Spleen (tissue), 11 donors: Measurements from ENCODE around the gene KIT. TPM values are rescaled to one million over a fixed set of nuclear protein-coding genes. Genes with fewer than 3 reads are reported as not detected.

Source experiments
- DNase-seq: peaks from one replicate; pipeline ENCODE4 v3.0.0-alpha.2; 2020
- H3K27ac ChIP-seq, 8 donors: fragments of 200-600 bp; sonication (generic) in 7 of 8; 1 replicate in 4 of 8; 2 replicates in 4 of 8; pipeline versions ENCODE4 v1.5.0 to v1.8.0; 2016 to 2021; ENCODE audit warnings: inconsistent platforms in 4 of 8, mild to moderate bottlenecking in 4 of 8, moderate library complexity in 1 of 8
- H3K27me3 ChIP-seq, 7 donors: fragments of 200-600 bp; sonication (generic) in 6 of 7; replicated peaks in 1 of 7; 1 replicate in 4 of 7; 2 replicates in 3 of 7; pipeline versions ENCODE4 v1.5.0 to v1.8.0; 2016 to 2021; ENCODE audit warnings: inconsistent platforms in 3 of 7, mild to moderate bottlenecking in 1 of 7
- H3K36me3 ChIP-seq, 6 donors: fragments of 200-600 bp; sonication (generic) in 5 of 6; 1 replicate in 4 of 6; 2 replicates in 2 of 6; pipeline versions ENCODE4 v1.5.0 to v1.8.0; 2016 to 2021; ENCODE audit warnings: inconsistent platforms in 2 of 6
- H3K4me1 ChIP-seq, 6 donors: fragments of 200-600 bp; sonication (generic) in 5 of 6; 1 replicate in 3 of 6; 2 replicates in 3 of 6; pipeline versions ENCODE4 v1.5.0 to v1.8.0; 2016 to 2021; ENCODE audit warnings: inconsistent platforms in 3 of 6
- H3K4me3 ChIP-seq, 8 donors: fragments of 200-600 bp; sonication (generic) in 7 of 8; 1 replicate in 4 of 8; 2 replicates in 4 of 8; pipeline versions ENCODE4 v1.5.0 to v1.8.0; 2016 to 2021; ENCODE audit warnings: inconsistent platforms in 4 of 8, mild to moderate bottlenecking in 4 of 8, moderate library complexity in 2 of 8
- H3K9me3 ChIP-seq, 8 donors: fragments of 200-600 bp; sonication (generic) in 7 of 8; 1 replicate in 4 of 8; 2 replicates in 4 of 8; pipeline versions ENCODE4 v1.5.0 to v1.8.0; 2016 to 2021; ENCODE audit warnings: inconsistent platforms in 4 of 8
- POLR2A ChIP-seq, 3 donors: fragments of 450-650 bp; IDR thresholded peaks; one replicate each; pipeline ENCODE4 v1.5.1; 2017; ENCODE audit warnings: antibody characterized with exemption in 3 of 3, mild to moderate bottlenecking in 1 of 3
- POLR2AphosphoS5 ChIP-seq, 3 donors: sonication (generic); formaldehyde crosslinking; IDR thresholded peaks; one replicate each; pipeline ENCODE4 v1.5.1; 2017; ENCODE audit warnings: antibody characterized with exemption in 3 of 3
- WGBS, 5 donors: extraction: QIAGEN DNeasy Blood & Tissue Kit in 3 of 5; methylation state at CpG; one replicate each; pipeline versions ENCODE4 v1.1.5 to v1.1.7; 2013 to 2018; 5-methylcytosine and 5-hydroxymethylcytosine counted together
- intact Hi-C: fragments of 100-400 bp; cut with DNase I; formaldehyde crosslinking; loops from one replicate; pipeline ENCODE4 v1.15.0; 2023; ENCODE audit warnings: low total_unique reads
- polyA plus RNA-seq, 3 donors: library from polyadenylated mRNA; stranded (reverse); fragments of 200-250 nt; gene quantifications; one replicate each; pipeline ENCODE4 v1.2.1, GENCODE V29; 2013
- total RNA-seq, 7 donors: library from RNA; depleted of rRNA in 3 of 7; stranded (reverse); fragments of >200 nt in 3 of 7; fragmentation: NEBNext Ultra II Directional in 4 of 7; extraction: Animal tissue kit (Norgen Biotek cat#: 25700) in 4 of 7; gene quantifications; one replicate each; pipeline versions ENCODE4 v1.1.0 to v1.2.1, GENCODE V29; 2016 to 2021
- TF ChIP-seq, protein P1 (sequence below), 11 experiments: fragments of 200-600 bp in 7 of 11; fragments of 450-650 bp in 4 of 11; sonication (generic) in 4 of 11; IDR thresholded peaks in 8 of 11; conservative IDR thresholded peaks in 3 of 11; 1 replicate in 7 of 11; 2 replicates in 4 of 11; pipeline versions ENCODE4 v1.4.0 to v1.8.0; 2016 to 2021; ENCODE audit warnings: antibody characterized with exemption in 11 of 11, inconsistent platforms in 4 of 11, mild to moderate bottlenecking in 1 of 11
- donor health status: healthy with polysubstance abuse.
- donor health status: DM: no; HTN: no; CAD: no; lungs with moderate emphysema.
- donor health status: DM: no; HTN: no; CAD: no.
- donor health status: Bipolar disorder and iron deficiency.
- donor health status: healthy.
- donor health status: DM: no; HTN: no; CAD: no.
- donor health status: DM: yes; HTN: yes; CAD: no.

The KIT gene
- total and polyA plus RNA-seq, 10 donors = 0.24 to 16.8 (median 3.2) TPM

- H3K4me3 ChIP-seq = no peak overlapping the region
- H3K27me3 ChIP-seq = no peaks in the 10 kb centered on the region
- no peaks in the 10 kb centered on the region for H3K4me1 ChIP-seq
- TF ChIP-seq POLR2A (IDR thresholded peaks at IDR 0.05) (no peak), POLR2AphosphoS5 (IDR thresholded peaks at IDR 0.05) (no peak)
- TF ChIP-seq, protein P1, sequence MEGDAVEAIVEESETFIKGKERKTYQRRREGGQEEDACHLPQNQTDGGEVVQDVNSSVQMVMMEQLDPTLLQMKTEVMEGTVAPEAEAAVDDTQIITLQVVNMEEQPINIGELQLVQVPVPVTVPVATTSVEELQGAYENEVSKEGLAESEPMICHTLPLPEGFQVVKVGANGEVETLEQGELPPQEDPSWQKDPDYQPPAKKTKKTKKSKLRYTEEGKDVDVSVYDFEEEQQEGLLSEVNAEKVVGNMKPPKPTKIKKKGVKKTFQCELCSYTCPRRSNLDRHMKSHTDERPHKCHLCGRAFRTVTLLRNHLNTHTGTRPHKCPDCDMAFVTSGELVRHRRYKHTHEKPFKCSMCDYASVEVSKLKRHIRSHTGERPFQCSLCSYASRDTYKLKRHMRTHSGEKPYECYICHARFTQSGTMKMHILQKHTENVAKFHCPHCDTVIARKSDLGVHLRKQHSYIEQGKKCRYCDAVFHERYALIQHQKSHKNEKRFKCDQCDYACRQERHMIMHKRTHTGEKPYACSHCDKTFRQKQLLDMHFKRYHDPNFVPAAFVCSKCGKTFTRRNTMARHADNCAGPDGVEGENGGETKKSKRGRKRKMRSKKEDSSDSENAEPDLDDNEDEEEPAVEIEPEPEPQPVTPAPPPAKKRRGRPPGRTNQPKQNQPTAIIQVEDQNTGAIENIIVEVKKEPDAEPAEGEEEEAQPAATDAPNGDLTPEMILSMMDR (IDR thresholded peaks at IDR 0.05 in 8 of 11, conservative IDR thresholded peaks at IDR 0.05 in 3 of 11) = no peak
- intact Hi-C loops = no loop called here
- no peaks in the 10 kb centered on the region for H3K9me3 ChIP-seq
- DNase-seq = no peak
- H3K27ac ChIP-seq = no peak overlapping the region
- 76 to 87% (median 81%) methylated on average over 5 of the region's 5 CpGs for WGBS, 5 donors
- no peaks in the 10 kb centered on the region for H3K36me3 ChIP-seq
These were observed 58.8 kb downstream of the KIT start for GRCh38 chr4:54716478-54717065.

- 80 to 95% (median 89%) methylated on average over 3 of the region's 3 CpGs for WGBS, 5 donors
- Histone ChIP-seq H3K36me3 (no peaks in the 10 kb centered on the region), H3K4me3 (no peak overlapping the region), H3K27ac (no peak overlapping the region), H3K4me1 (no peaks in the 10 kb centered on the region), H3K9me3 (no peaks in the 10 kb centered on the region), H3K27me3 (no peaks in the 10 kb centered on the region)
- TF ChIP-seq POLR2AphosphoS5 (IDR thresholded peaks at IDR 0.05) (no peak), POLR2A (IDR thresholded peaks at IDR 0.05) (no peak)
- TF ChIP-seq, protein P1 (IDR thresholded peaks at IDR 0.05 in 8 of 11, conservative IDR thresholded peaks at IDR 0.05 in 3 of 11) = no peak
- intact Hi-C loops = no loop called here
- DNase-seq = no peak
These were observed 59.9 kb downstream of the KIT start for GRCh38 chr4:54717694-54718093.

- no peaks in the 10 kb centered on the region for H3K27me3 ChIP-seq
These were observed 61.6 kb downstream of the KIT start for GRCh38 chr4:54719378-54719777.

GRCh38 chr4:54723220-54723619, 65.5 kb downstream of the KIT start:
- DNase-seq = no peak
- Histone ChIP-seq H3K9me3 (no peaks in the 10 kb centered on the region), H3K27me3 (no peaks in the 10 kb centered on the region), H3K27ac (no peak overlapping the region), H3K4me1 (no peaks in the 10 kb centered on the region), H3K36me3 (no peaks in the 10 kb centered on the region), H3K4me3 (no peak overlapping the region)
- TF ChIP-seq POLR2AphosphoS5 (IDR thresholded peaks at IDR 0.05) (no peak), POLR2A (IDR thresholded peaks at IDR 0.05) (no peak)
- TF ChIP-seq, protein P1 (IDR thresholded peaks at IDR 0.05 in 8 of 11, conservative IDR thresholded peaks at IDR 0.05 in 3 of 11) = no peak
- intact Hi-C loops = no loop called here
- WGBS, 5 donors = 75 to 93% (median 88%) methylated on average over 3 of the region's 3 CpGs

More at GRCh38 chr4:54719378-54719777, 61.6 kb downstream of the KIT start:
- no peak overlapping the region for H3K4me3 ChIP-seq
- H3K36me3 ChIP-seq = no peaks in the 10 kb centered on the region
- TF ChIP-seq POLR2AphosphoS5 (IDR thresholded peaks at IDR 0.05) (no peak), POLR2A (IDR thresholded peaks at IDR 0.05) (no peak)
- TF ChIP-seq, protein P1 (IDR thresholded peaks at IDR 0.05 in 8 of 11, conservative IDR thresholded peaks at IDR 0.05 in 3 of 11) = no peak
- H3K4me1 ChIP-seq = no peaks in the 10 kb centered on the region
- no peaks in the 10 kb centered on the region for H3K9me3 ChIP-seq
- no peak overlapping the region for H3K27ac ChIP-seq
- intact Hi-C loops = no loop called here
- DNase-seq = no peak
- 54 to 88% (median 86%) methylated on average over 3 of the region's 3 CpGs for WGBS, 5 donors
